ENCODE measurements around the gene CRTC2. TPM values are rescaled to one million over a fixed set of nuclear protein-coding genes. Genes with fewer than 3 reads are reported as not detected.
"Not testable (repeated sequence)": the region's sequence is repeated elsewhere in the genome, so short reads cannot be mapped to it uniquely, and the experiment has no call there.

Gene CRTC2
- total RNA-seq, 2 donors from 2014 or later, result 26.9 to 40.7 TPM

GRCh38 chr1:153912349-153912748, 46.1 kb downstream of the CRTC2 start:
- TF ChIP-seq, protein P1, sequence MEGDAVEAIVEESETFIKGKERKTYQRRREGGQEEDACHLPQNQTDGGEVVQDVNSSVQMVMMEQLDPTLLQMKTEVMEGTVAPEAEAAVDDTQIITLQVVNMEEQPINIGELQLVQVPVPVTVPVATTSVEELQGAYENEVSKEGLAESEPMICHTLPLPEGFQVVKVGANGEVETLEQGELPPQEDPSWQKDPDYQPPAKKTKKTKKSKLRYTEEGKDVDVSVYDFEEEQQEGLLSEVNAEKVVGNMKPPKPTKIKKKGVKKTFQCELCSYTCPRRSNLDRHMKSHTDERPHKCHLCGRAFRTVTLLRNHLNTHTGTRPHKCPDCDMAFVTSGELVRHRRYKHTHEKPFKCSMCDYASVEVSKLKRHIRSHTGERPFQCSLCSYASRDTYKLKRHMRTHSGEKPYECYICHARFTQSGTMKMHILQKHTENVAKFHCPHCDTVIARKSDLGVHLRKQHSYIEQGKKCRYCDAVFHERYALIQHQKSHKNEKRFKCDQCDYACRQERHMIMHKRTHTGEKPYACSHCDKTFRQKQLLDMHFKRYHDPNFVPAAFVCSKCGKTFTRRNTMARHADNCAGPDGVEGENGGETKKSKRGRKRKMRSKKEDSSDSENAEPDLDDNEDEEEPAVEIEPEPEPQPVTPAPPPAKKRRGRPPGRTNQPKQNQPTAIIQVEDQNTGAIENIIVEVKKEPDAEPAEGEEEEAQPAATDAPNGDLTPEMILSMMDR (IDR thresholded peaks at IDR 0.05), result no peak
- DNase-seq, result no peak
- Histone ChIP-seq H3K9me3 (no peaks in the 10 kb centered on the region), H3K9ac (ENCODE audit: low read depth in 2 of 2, low read length in 2 of 2) (no peak overlapping the region), H3K36me3 (no peaks in the 10 kb centered on the region), H3K4me1 (no peaks in the 10 kb centered on the region), H3K27ac (no peak overlapping the region), H3K4me3 (no peak overlapping the region), H3K27me3 (no peaks in the 10 kb centered on the region)
- intact Hi-C loops (cut with DNase I), result no loop called here

DNA sequence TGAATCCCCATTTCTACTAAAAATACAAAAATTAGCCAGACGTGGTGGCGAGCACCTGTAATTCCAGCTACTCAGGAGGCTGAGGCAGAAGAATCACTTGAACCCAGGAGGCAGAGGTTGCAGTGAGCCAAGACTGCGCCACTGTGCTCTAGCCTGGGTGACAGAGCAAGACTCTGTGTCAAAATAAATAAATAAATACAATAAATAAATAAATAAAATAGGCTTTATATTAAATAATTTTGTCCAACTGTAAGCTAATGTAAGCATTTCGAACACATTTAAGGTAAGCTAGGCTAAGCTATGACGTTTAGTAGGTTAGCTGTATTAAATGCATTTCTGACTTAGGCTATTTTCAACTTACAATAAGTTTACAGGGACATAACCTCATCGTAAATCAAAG, 47.9 kb downstream of the CRTC2 start:
- H3K27me3 ChIP-seq; DNase-seq; H3K36me3 ChIP-seq; H3K27ac ChIP-seq; H3K9me3 ChIP-seq; intact Hi-C loops (cut with DNase I); H3K4me3 ChIP-seq; H3K4me1 ChIP-seq; H3K9ac ChIP-seq (ENCODE audit: low read depth in 2 of 2, low read length in 2 of 2): not testable (repeated sequence)

GRCh38 chr1:153908071-153908470, 50.3 kb downstream of the CRTC2 start:
- Histone ChIP-seq H3K27me3 (no peaks in the 10 kb centered on the region), H3K9ac (ENCODE audit: low read depth in 2 of 2, low read length in 2 of 2) (no peak overlapping the region), H3K9me3 (no peaks in the 10 kb centered on the region), H3K4me3 (no peak overlapping the region), H3K4me1 (no peaks in the 10 kb centered on the region), H3K36me3 (no peaks in the 10 kb centered on the region), H3K27ac (no peak overlapping the region)
- intact Hi-C loops (cut with DNase I), result no loop called here
- TF ChIP-seq, protein P1 (IDR thresholded peaks at IDR 0.05), result no peak
- DNase-seq, result no peak

GRCh38 chr1:153907134-153907533, 51.3 kb downstream of the CRTC2 start:
- intact Hi-C loops (cut with DNase I), result no loop called here
- TF ChIP-seq, protein P1 (IDR thresholded peaks at IDR 0.05), result no peak
- H3K9ac ChIP-seq (ENCODE audit: low read depth in 2 of 2, low read length in 2 of 2), result no peak overlapping the region

GRCh38 chr1:153906396-153906795, 52.0 kb downstream of the CRTC2 start:
- Histone ChIP-seq H3K4me1 (no peaks in the 10 kb centered on the region), H3K4me3 (no peak overlapping the region), H3K9ac (ENCODE audit: low read depth in 2 of 2, low read length in 2 of 2) (no peak overlapping the region), H3K36me3 (no peaks in the 10 kb centered on the region), H3K9me3 (no peaks in the 10 kb centered on the region), H3K27me3 (no peaks in the 10 kb centered on the region), H3K27ac (no peak overlapping the region)
- TF ChIP-seq, protein P1 (IDR thresholded peaks at IDR 0.05), result no peak
- DNase-seq, result no peak
- intact Hi-C loops (cut with DNase I), result no loop called here

More at GRCh38 chr1:153907134-153907533, 51.3 kb downstream of the CRTC2 start:
- Histone ChIP-seq H3K4me1 (no peaks in the 10 kb centered on the region), H3K4me3 (no peak overlapping the region), H3K27me3 (no peaks in the 10 kb centered on the region), H3K36me3 (no peaks in the 10 kb centered on the region), H3K9me3 (no peaks in the 10 kb centered on the region), H3K27ac (no peak overlapping the region)
- no peak for DNase-seq

GRCh38 chr1:153905908-153906307, 52.5 kb downstream of the CRTC2 start:
- H3K9ac ChIP-seq (ENCODE audit: low read depth in 2 of 2, low read length in 2 of 2); H3K9me3 ChIP-seq; H3K27me3 ChIP-seq; H3K27ac ChIP-seq; intact Hi-C loops (cut with DNase I); H3K4me1 ChIP-seq; H3K36me3 ChIP-seq; H3K4me3 ChIP-seq; DNase-seq: not testable (repeated sequence)

Measured in colonic mucosa (tissue), 4 donors.